Neural cell (in vitro differentiated cells): ENCODE results near the gene PIGK. TPM values are rescaled to one million over a fixed set of nuclear protein-coding genes. Genes with fewer than 3 reads are reported as not detected.
"Not testable (repeated sequence)": the region's sequence is repeated elsewhere in the genome, so short reads cannot be mapped to it uniquely, and the experiment has no call there.

Experiments
- H2AFZ ChIP-seq: fragments of 200-600, 300-800 bp; sonication (generic), shearing (Covaris generic); 2 replicates; pipeline ENCODE4 v1.6.0; 2014; ENCODE audit warnings: low read depth, mild to moderate bottlenecking, antibody characterized with exemption, low read length, moderate library complexity
- H3F3A ChIP-seq: fragments of 200-600 bp; shearing (Covaris generic); 2 replicates; pipeline ENCODE4 v1.6.1; 2016; ENCODE audit warnings: mild to moderate bottlenecking, moderate library complexity, mixed read lengths, antibody characterized with exemption, low read length; ENCODE audit not compliant: insufficient read depth, poor library complexity, severe bottlenecking
- H3K27ac ChIP-seq: fragments of 200-600, 300-800 bp; sonication (generic), shearing (Covaris generic); 2 replicates; pipeline ENCODE4 v1.5.1; 2014; ENCODE audit warnings: mild to moderate bottlenecking, low read length, moderate library complexity
- H3K27me3 ChIP-seq: fragments of 300-800, 200-600 bp; sonication (generic), shearing (Covaris generic); 2 replicates; pipeline ENCODE4 v1.6.0; 2014; ENCODE audit warnings: mild to moderate bottlenecking, low read depth, low read length, moderate library complexity; ENCODE audit not compliant: insufficient read depth
- H3K36me3 ChIP-seq: fragments of 300-800, 200-600 bp; sonication (generic), shearing (Covaris generic); 2 replicates; pipeline ENCODE4 v1.5.1; 2014; ENCODE audit warnings: mild to moderate bottlenecking, antibody characterized with exemption, low read length, moderate library complexity; ENCODE audit not compliant: insufficient read depth
- H3K4me2 ChIP-seq: fragments of 300-800, 200-600 bp; sonication (generic), shearing (Covaris generic); 2 replicates; pipeline ENCODE4 v1.6.0; 2014; ENCODE audit warnings: mild to moderate bottlenecking, low read length
- H3K4me3 ChIP-seq: fragments of 300-800, 200-600 bp; sonication (generic), shearing (Covaris generic); 2 replicates; pipeline ENCODE4 v1.5.1; 2014; ENCODE audit warnings: mild to moderate bottlenecking, low read length, moderate library complexity
- H3K79me2 ChIP-seq: fragments of 200-600 bp; shearing (Covaris generic); replicated peaks from 2 replicates; pipeline ENCODE4 v1.6.0; 2014; ENCODE audit warnings: mild to moderate bottlenecking, low read length, moderate library complexity; ENCODE audit not compliant: insufficient read depth
- H3K9ac ChIP-seq: fragments of 300-800, 200-600 bp; sonication (generic), shearing (Covaris generic); 2 replicates; pipeline ENCODE4 v1.6.1; 2016; ENCODE audit warnings: mild to moderate bottlenecking, low read length, mixed read lengths
- H3K9me2 ChIP-seq: fragments of 200-600 bp; shearing (Covaris generic); 2 replicates; pipeline ENCODE4 v1.6.1; 2016; ENCODE audit warnings: mild to moderate bottlenecking, low read length, mixed read lengths; ENCODE audit not compliant: insufficient read depth
- H3K9me3 ChIP-seq: fragments of 200-600, 300-800 bp; sonication (generic), shearing (Covaris generic); 2 replicates; pipeline ENCODE4 v1.6.1; 2016; ENCODE audit warnings: mild to moderate bottlenecking, mixed run types, low read length, moderate library complexity, mixed read lengths
- H4K20me1 ChIP-seq: fragments of 200-600 bp; shearing (Covaris generic); 2 replicates; pipeline ENCODE4 v1.6.1; 2016; ENCODE audit warnings: mild to moderate bottlenecking, mixed run types; ENCODE audit not compliant: insufficient read depth
- CTCF ChIP-seq: fragments of 450-650 bp; IDR thresholded peaks from 2 replicates; pipeline ENCODE4 v1.5.1; 2014; ENCODE audit warnings: antibody characterized with exemption, mild to moderate bottlenecking, moderate library complexity; ENCODE audit not compliant: poor library complexity, severe bottlenecking
- EP300 ChIP-seq: fragments of 450-650 bp; conservative IDR thresholded peaks from 2 replicates; pipeline ENCODE4 v1.6.1; 2014; ENCODE audit warnings: antibody characterized with exemption, mild to moderate bottlenecking, moderate library complexity; ENCODE audit not compliant: poor library complexity, severe bottlenecking
- EZH2 ChIP-seq: fragments of 200-600, 300-800 bp; shearing (Covaris generic), sonication (generic); IDR thresholded peaks from 2 replicates; pipeline ENCODE4 v1.6.1; 2014; ENCODE audit warnings: antibody characterized with exemption, low read length, borderline replicate concordance, mild to moderate bottlenecking; ENCODE audit not compliant: insufficient read depth, poor library complexity, severe bottlenecking
- MXI1 ChIP-seq: fragments of 450-650 bp; conservative IDR thresholded peaks from 2 replicates; pipeline ENCODE4 v1.6.1; 2014; ENCODE audit warnings: antibody characterized with exemption, mild to moderate bottlenecking; ENCODE audit not compliant: poor library complexity, severe bottlenecking
- POLR2AphosphoS5 ChIP-seq: IDR thresholded peaks from 2 replicates; pipeline ENCODE4 v1.6.1; 2012
- RAD21 ChIP-seq: fragments of 450-650 bp; conservative IDR thresholded peaks from 2 replicates; pipeline ENCODE4 v1.6.1; 2014; ENCODE audit warnings: antibody characterized with exemption, mild to moderate bottlenecking, moderate library complexity
- REST ChIP-seq: IDR thresholded peaks from 2 replicates; pipeline ENCODE4 v1.6.1; 2012; ENCODE audit warnings: borderline replicate concordance
- SMC3 ChIP-seq: fragments of 450-650 bp; conservative IDR thresholded peaks from 2 replicates; pipeline ENCODE4 v1.6.1; 2014; ENCODE audit warnings: antibody characterized with exemption, mild to moderate bottlenecking, moderate library complexity; ENCODE audit not compliant: poor library complexity
- TAF1 ChIP-seq: IDR thresholded peaks from 2 replicates; pipeline ENCODE4 v1.6.1; 2012; ENCODE audit warnings: low read depth
- polyA plus RNA-seq: library from polyadenylated mRNA; depleted of rRNA; stranded (reverse); fragments of >200 nt; gene quantifications from 2 replicates; pipeline ENCODE4 v1.2.3, GENCODE V29; 2014

PIGK gene
- polyA plus RNA-seq, 1 donor from 2014 or later = 24.3 TPM

DNA sequence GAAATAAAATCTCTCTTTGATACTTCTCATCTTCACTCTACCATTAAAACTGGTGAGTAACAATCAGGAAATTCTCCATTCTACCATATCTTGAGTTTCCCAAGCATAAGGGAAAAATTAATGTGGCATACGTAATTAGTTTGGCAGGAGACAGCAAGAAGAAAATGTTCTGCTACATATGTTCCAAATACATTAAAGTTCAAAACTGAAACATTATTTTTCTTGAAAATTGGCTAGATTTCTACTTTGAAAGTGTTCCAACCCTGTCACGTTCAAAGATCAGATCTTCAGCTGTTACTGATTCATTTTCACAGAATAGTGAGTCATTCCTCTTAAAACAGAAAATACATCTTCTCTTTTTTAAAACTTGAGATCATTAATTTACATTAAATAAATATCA is 48.5 kb downstream of the PIGK start:
- Histone ChIP-seq H3K9me3 (no peaks in the 10 kb centered on the region), H3K27ac (no peak overlapping the region), H3K79me2 (no peaks in the 10 kb centered on the region), H3F3A (no peaks in the 10 kb centered on the region), H3K9me2 (no peaks in the 10 kb centered on the region), H3K27me3 (no peaks in the 10 kb centered on the region), H3K4me3 (no peak overlapping the region), H3K4me2 (no peak overlapping the region), H3K9ac (no peak overlapping the region), H4K20me1 (no peaks in the 10 kb centered on the region), H3K36me3 (no peaks in the 10 kb centered on the region), H2AFZ (no peak overlapping the region)
- TF ChIP-seq TAF1 (no peak), SMC3 (no peak), RAD21 (no peak), EP300 (no peak)

DNA sequence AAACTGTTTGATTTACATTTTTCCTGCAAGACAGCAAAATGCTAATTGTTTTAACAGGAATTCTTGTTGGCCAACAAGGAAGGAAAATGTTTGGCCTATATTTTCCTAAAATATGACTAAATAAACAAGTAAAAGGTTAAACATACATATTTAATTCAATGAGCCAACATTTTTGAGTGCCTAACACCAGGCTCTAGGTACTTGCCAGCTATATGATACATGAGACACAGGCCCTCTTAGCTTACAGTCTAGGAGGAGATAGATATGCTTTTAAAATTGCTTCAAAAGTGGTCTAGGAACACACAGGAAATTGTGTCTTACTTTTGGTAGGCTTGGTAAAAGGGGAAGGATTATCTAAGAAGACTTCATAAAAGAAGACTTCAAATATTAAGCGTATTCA is 50.9 kb downstream of the PIGK start:
- no peak overlapping the region for H3K27ac ChIP-seq
- no peaks in the 10 kb centered on the region for H3K9me3 ChIP-seq

GRCh38 chr1:77164434-77164944 is 54.7 kb downstream of the PIGK start:
- no peaks in the 10 kb centered on the region for H3K27me3 ChIP-seq
- H3K9me3 ChIP-seq = no peaks in the 10 kb centered on the region
- no peak for TF ChIP-seq POLR2AphosphoS5
- TF ChIP-seq RAD21 = no peak
- TF ChIP-seq REST = no peak
- TF ChIP-seq MXI1 = no peak
- no peak for TF ChIP-seq CTCF
- TF ChIP-seq EZH2 = no peak
- no peak for TF ChIP-seq TAF1
- TF ChIP-seq SMC3 = no peak
- no peak for TF ChIP-seq EP300
- no peaks in the 10 kb centered on the region for H3K79me2 ChIP-seq
- no peaks in the 10 kb centered on the region for H3F3A ChIP-seq
- H3K9ac ChIP-seq = no peak overlapping the region
- no peak overlapping the region for H3K4me2 ChIP-seq
- H3K9me2 ChIP-seq = no peaks in the 10 kb centered on the region
- no peaks in the 10 kb centered on the region for H3K36me3 ChIP-seq
- H2AFZ ChIP-seq = no peak overlapping the region
- no peak overlapping the region for H3K4me3 ChIP-seq
- no peak overlapping the region for H3K27ac ChIP-seq
- H4K20me1 ChIP-seq = no peaks in the 10 kb centered on the region

More for the DNA sequence above, 50.9 kb downstream of the PIGK start:
- H2AFZ ChIP-seq = no peak overlapping the region
- no peaks in the 10 kb centered on the region for H3K27me3 ChIP-seq
- no peaks in the 10 kb centered on the region for H4K20me1 ChIP-seq
- H3K79me2 ChIP-seq = no peaks in the 10 kb centered on the region
- H3K4me3 ChIP-seq = no peak overlapping the region
- H3K36me3 ChIP-seq = no peaks in the 10 kb centered on the region
- TF ChIP-seq CTCF (no peak), RAD21 (no peak), EZH2 (no peak)
- H3K9ac ChIP-seq = no peak overlapping the region
- H3K4me2 ChIP-seq = no peak overlapping the region
- no peaks in the 10 kb centered on the region for H3F3A ChIP-seq
- H3K9me2 ChIP-seq = no peaks in the 10 kb centered on the region

GRCh38 chr1:77159706-77160105 is 59.5 kb downstream of the PIGK start:
- H3K9me2 ChIP-seq, H3K79me2 ChIP-seq, H2AFZ ChIP-seq, H3K4me2 ChIP-seq, H3K9me3 ChIP-seq, H4K20me1 ChIP-seq, H3K27me3 ChIP-seq, H3K36me3 ChIP-seq, H3K27ac ChIP-seq, H3K4me3 ChIP-seq, H3F3A ChIP-seq, H3K9ac ChIP-seq: not testable (repeated sequence)
